Measurements from ENCODE around the gene ACTL10. TPM values are rescaled to one million over a fixed set of nuclear protein-coding genes. Genes with fewer than 3 reads are reported as not detected.
A peak's percentile ranks its signal among the peaks of the same experiment; 100 is the strongest.

ACTL10 gene
- total RNA-seq, 2 donors from 2014 or later = 3.9 to 8.0 TPM

DNA sequence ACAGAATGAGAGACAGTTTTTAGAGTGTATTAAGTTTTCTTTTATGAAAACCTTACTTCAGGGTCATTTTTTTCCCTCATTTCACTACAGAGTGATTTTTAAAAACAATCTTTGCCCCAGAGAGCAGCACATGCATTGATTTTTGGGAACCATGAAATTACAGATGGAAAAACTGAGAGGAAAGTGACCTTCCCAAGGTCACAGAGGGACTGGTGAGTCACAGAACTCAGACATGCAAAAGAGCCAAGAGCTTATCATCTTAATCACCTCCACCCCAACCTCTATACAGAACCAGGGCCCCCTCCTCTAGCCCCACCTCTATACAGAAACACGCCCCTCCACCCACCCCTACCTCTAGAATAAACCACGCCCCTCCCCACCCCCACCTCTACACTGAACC is 42.7 kb downstream of the ACTL10 start:
- no peak overlapping the region for H3K27ac ChIP-seq
- no peaks in the 10 kb centered on the region for H3K36me3 ChIP-seq
- TF ChIP-seq, protein P1, sequence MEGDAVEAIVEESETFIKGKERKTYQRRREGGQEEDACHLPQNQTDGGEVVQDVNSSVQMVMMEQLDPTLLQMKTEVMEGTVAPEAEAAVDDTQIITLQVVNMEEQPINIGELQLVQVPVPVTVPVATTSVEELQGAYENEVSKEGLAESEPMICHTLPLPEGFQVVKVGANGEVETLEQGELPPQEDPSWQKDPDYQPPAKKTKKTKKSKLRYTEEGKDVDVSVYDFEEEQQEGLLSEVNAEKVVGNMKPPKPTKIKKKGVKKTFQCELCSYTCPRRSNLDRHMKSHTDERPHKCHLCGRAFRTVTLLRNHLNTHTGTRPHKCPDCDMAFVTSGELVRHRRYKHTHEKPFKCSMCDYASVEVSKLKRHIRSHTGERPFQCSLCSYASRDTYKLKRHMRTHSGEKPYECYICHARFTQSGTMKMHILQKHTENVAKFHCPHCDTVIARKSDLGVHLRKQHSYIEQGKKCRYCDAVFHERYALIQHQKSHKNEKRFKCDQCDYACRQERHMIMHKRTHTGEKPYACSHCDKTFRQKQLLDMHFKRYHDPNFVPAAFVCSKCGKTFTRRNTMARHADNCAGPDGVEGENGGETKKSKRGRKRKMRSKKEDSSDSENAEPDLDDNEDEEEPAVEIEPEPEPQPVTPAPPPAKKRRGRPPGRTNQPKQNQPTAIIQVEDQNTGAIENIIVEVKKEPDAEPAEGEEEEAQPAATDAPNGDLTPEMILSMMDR (IDR thresholded peaks at IDR 0.05) = no peak
- intact Hi-C loops (cut with DNase I) = no loop called here
- no peaks in the 10 kb centered on the region for H3K4me1 ChIP-seq
- DNase-seq = no peak
- no peak overlapping the region for H3K4me3 ChIP-seq
- no peak overlapping the region for H3K9ac ChIP-seq (ENCODE audit: low read depth in 2 of 2, low read length in 2 of 2)
- H3K27me3 ChIP-seq = no peaks in the 10 kb centered on the region
- H3K9me3 ChIP-seq = no peaks in the 10 kb centered on the region

DNA sequence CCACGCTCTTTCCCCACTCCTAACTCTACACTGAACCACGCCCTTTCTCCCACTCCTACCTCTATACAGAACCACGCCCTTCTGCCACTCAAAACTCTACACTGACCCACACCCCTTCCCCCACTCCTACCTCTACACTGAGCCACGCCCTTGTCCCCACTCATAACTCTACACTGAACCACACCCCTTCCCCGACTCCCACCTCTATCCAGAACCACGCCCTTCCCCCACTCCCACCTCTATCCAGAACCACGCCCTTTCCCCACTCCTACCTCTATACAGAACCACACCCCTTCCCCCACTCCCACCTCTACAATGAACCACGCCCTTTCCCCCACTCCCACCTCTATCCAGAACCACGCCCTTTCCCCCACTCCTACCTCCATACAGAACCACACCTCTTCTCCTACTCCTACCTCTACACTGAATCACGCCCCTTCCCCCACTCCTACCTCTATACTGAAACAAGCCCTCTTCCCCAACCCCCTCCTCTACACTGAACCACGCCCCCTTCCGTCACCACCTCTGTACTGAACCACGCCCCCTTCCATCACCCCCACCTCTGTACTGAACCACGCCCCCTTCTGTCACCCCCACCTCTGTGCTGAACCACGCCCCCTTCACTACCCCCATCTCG is 43.3 kb downstream of the ACTL10 start:
- Histone ChIP-seq H3K36me3 (no peaks in the 10 kb centered on the region), H3K27ac (no peak overlapping the region), H3K9ac (ENCODE audit: low read depth in 2 of 2, low read length in 2 of 2) (no peak overlapping the region), H3K4me3 (no peak overlapping the region), H3K27me3 (no peaks in the 10 kb centered on the region), H3K4me1 (no peaks in the 10 kb centered on the region), H3K9me3 (no peaks in the 10 kb centered on the region)
- intact Hi-C loops (cut with DNase I) = no loop called here
- TF ChIP-seq, protein P1 (IDR thresholded peaks at IDR 0.05) = no peak
- DNase-seq = peak; percentile 38

DNA sequence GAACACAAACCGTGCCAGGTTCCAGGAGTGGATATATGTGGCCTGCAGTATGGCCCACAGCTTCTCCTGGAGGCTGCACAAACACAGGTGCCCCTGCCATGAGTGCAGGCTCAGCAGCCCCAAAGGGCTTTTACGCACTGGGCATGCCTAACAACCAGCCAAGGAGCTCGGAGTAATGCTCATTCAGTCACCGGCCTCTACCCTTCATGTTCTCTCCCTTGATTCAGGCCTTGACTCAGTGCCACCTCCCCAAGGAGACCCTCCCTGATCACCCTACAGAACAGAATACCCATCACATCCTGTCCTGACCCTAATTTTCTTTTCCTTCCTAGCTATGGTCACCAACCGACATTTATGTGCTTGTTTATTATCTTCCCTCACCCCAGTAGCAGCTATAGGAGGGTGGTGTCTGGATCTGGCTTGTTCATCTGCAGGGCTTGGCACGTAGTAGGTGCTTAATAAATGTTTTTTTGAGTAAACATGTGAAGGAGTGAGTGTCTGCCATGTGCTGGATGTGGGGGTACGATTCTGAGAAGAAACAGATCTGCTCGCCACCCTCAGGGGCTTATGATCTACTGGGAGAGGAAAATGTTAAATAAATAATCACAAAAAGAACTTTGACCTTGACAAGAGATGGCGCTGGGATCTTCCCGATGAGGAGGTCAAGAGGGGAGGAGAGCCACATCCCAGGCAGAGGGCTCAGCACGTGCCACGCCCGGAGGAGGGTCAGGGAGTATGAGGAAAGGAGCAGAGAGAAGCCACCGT is 44.1 kb downstream of the ACTL10 start:
- H3K36me3 ChIP-seq = no peaks in the 10 kb centered on the region
- H3K4me1 ChIP-seq = no peaks in the 10 kb centered on the region
- H3K9me3 ChIP-seq = no peaks in the 10 kb centered on the region
- intact Hi-C loops (cut with DNase I) = no loop called here
- TF ChIP-seq, protein P1 (IDR thresholded peaks at IDR 0.05) = no peak
- no peak for DNase-seq
- no peak overlapping the region for H3K4me3 ChIP-seq
- no peak overlapping the region for H3K27ac ChIP-seq
- no peaks in the 10 kb centered on the region for H3K27me3 ChIP-seq
- no peak overlapping the region for H3K9ac ChIP-seq (ENCODE audit: low read depth in 2 of 2, low read length in 2 of 2)

DNA sequence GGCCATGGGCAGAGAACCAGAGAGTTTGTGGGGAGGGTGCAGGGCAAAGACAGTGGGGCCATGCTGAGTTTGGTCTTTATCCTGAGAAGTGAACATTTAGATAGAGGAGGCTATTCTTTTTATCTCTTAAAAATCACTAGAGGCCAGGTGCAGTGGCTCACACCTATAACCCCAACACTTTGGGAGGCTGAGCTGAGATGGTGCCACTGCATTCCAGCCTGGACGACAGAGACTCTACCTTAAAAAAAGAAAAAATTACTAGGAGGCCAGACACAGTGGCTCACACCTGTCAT is 44.6 kb downstream of the ACTL10 start:
- H3K27ac ChIP-seq = no peak overlapping the region
- H3K4me1 ChIP-seq = no peaks in the 10 kb centered on the region
- no peaks in the 10 kb centered on the region for H3K36me3 ChIP-seq
- H3K27me3 ChIP-seq = no peaks in the 10 kb centered on the region
- H3K9ac ChIP-seq (ENCODE audit: low read depth in 2 of 2, low read length in 2 of 2) = no peak overlapping the region
- TF ChIP-seq, protein P1 (IDR thresholded peaks at IDR 0.05) = no peak
- intact Hi-C loops (cut with DNase I) = no loop called here
- no peak for DNase-seq
- H3K9me3 ChIP-seq = no peaks in the 10 kb centered on the region
- H3K4me3 ChIP-seq = no peak overlapping the region

DNA sequence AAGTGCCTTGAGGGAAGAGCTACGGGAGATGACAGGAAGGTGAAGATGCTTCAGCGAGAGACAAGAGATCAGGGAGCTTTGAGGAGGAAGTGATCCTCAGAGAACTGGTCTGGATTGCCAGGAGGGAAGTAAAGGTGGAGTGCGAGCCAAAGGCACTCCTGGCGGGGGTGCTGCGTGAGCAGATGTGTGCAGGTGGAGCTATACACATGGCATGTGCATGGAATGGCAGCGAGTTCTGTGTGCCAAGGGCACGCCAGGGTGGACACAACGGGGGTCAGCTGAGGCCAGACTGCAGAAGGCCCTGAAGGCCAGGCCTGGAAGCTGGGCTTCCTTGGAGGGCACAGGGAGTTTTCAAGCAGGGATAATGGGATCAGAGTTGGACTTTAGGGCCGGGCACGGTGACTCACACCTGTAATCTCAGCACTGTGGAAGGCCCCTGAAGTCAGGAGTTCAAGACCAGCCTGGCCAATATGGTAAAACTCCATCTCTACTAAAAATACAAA is 47.2 kb downstream of the ACTL10 start:
- H3K4me1 ChIP-seq = no peaks in the 10 kb centered on the region
- TF ChIP-seq, protein P1 (IDR thresholded peaks at IDR 0.05) = no peak
- H3K36me3 ChIP-seq = no peaks in the 10 kb centered on the region
- no peak for DNase-seq
- no peaks in the 10 kb centered on the region for H3K27me3 ChIP-seq
- no peak overlapping the region for H3K27ac ChIP-seq
- H3K4me3 ChIP-seq = no peak overlapping the region
- no peaks in the 10 kb centered on the region for H3K9me3 ChIP-seq
- H3K9ac ChIP-seq (ENCODE audit: low read depth in 2 of 2, low read length in 2 of 2) = no peak overlapping the region
- intact Hi-C loops (cut with DNase I) = no loop called here
